ENCODE results near the gene TIMP3. TPM values are rescaled to one million over a fixed set of nuclear protein-coding genes. Genes with fewer than 3 reads are reported as not detected.

TIMP3 gene
- total RNA-seq, 2 donors from 2014 or later, result 149 to 280 TPM

GRCh38 chr22:32839831-32840584 lies 38.5 kb downstream of the TIMP3 start:
- Histone ChIP-seq H3K27ac (no peak overlapping the region), H3K4me3 (no peak overlapping the region), H3K9me3 (no peaks in the 10 kb centered on the region), H3K27me3 (no peaks in the 10 kb centered on the region), H3K36me3 (replicated peaks in 1 of 2; ENCODE audit: insufficient read depth in 1 of 2, low read depth in 2 of 2) (no peaks in the 10 kb centered on the region), H3K4me1 (peaks cover 5% of the 10 kb centered on the region)
- intact Hi-C loops (cut with DNase I), result no loop called here
- WGBS, 2 donors, result 31 to 42% methylated on average over 12 to 14 of the region's 14 CpGs
- ATAC-seq, result no peak
- no peak for DNase-seq
- no peak for TF ChIP-seq POLR2A (IDR thresholded peaks at IDR 0.05)
- TF ChIP-seq CTCF (IDR thresholded peaks at IDR 0.05), result no peak

- H3K9me3 ChIP-seq, result no peaks in the 10 kb centered on the region
- no peaks in the 10 kb centered on the region for H3K36me3 ChIP-seq (replicated peaks in 1 of 2; ENCODE audit: insufficient read depth in 1 of 2, low read depth in 2 of 2)
- ATAC-seq (no peak), DNase-seq (no peak)
- H3K27ac ChIP-seq, result no peak overlapping the region
- H3K4me3 ChIP-seq, result no peak overlapping the region
- intact Hi-C loops (cut with DNase I), result no loop called here
- TF ChIP-seq POLR2A (IDR thresholded peaks at IDR 0.05) (no peak), CTCF (IDR thresholded peaks at IDR 0.05) (no peak)
- 31 to 45% methylated on average over 6 of the region's 6 CpGs for WGBS, 2 donors
- peaks cover 5% of the 10 kb centered on the region for H3K4me1 ChIP-seq
- no peaks in the 10 kb centered on the region for H3K27me3 ChIP-seq
Measured at GRCh38 chr22:32841175-32841574, 39.7 kb downstream of the TIMP3 start.

- H3K4me1 ChIP-seq, result peaks cover 5% of the 10 kb centered on the region
- peaks cover 0 to 3% of the 10 kb centered on the region in 2 donors for H3K27me3 ChIP-seq
- H3K27ac ChIP-seq, result no peak overlapping the region
- ATAC-seq, result no peak
- WGBS, 2 donors, result 68 to 70% methylated on average over 4 of the region's 4 CpGs
- intact Hi-C loops (cut with DNase I), result no loop called here
- no peaks in the 10 kb centered on the region for H3K9me3 ChIP-seq
- H3K4me3 ChIP-seq, result no peak overlapping the region
- DNase-seq, result no peak
- TF ChIP-seq POLR2A (IDR thresholded peaks at IDR 0.05) (no peak), CTCF (IDR thresholded peaks at IDR 0.05) (no peak)
- H3K36me3 ChIP-seq (replicated peaks in 1 of 2; ENCODE audit: insufficient read depth in 1 of 2, low read depth in 2 of 2), result no peaks in the 10 kb centered on the region
Measured at GRCh38 chr22:32842486-32842885, 41.0 kb downstream of the TIMP3 start.

GRCh38 chr22:32843300-32843699 lies 41.8 kb downstream of the TIMP3 start:
- TF ChIP-seq POLR2A (IDR thresholded peaks at IDR 0.05) (no peak), CTCF (IDR thresholded peaks at IDR 0.05) (no peak)
- ATAC-seq (no peak), DNase-seq (no peak)
- H3K27me3 ChIP-seq, result peaks cover 0 to 3% of the 10 kb centered on the region in 2 donors
- H3K4me3 ChIP-seq, result no peak overlapping the region
- no peaks in the 10 kb centered on the region for H3K36me3 ChIP-seq (replicated peaks in 1 of 2; ENCODE audit: insufficient read depth in 1 of 2, low read depth in 2 of 2)
- H3K27ac ChIP-seq, result no peak overlapping the region
- intact Hi-C loops (cut with DNase I), result no loop called here
- peaks cover 5% of the 10 kb centered on the region for H3K4me1 ChIP-seq
- H3K9me3 ChIP-seq, result no peaks in the 10 kb centered on the region
- WGBS, 2 donors, result 62 to 70% methylated on average over 7 to 8 of the region's 8 CpGs

GRCh38 chr22:32844251-32844650 lies 42.7 kb downstream of the TIMP3 start:
- 63 to 86% methylated on average over 1 of the region's 1 CpG for WGBS, 2 donors
- Histone ChIP-seq H3K9me3 (no peaks in the 10 kb centered on the region), H3K27ac (no peak overlapping the region), H3K4me1 (peaks cover 5% of the 10 kb centered on the region), H3K36me3 (replicated peaks in 1 of 2; ENCODE audit: insufficient read depth in 1 of 2, low read depth in 2 of 2) (no peaks in the 10 kb centered on the region), H3K4me3 (no peak overlapping the region), H3K27me3 (peaks cover 0 to 3% of the 10 kb centered on the region in 2 donors)
- ATAC-seq (no peak), DNase-seq (no peak)
- TF ChIP-seq POLR2A (IDR thresholded peaks at IDR 0.05) (no peak), CTCF (IDR thresholded peaks at IDR 0.05) (no peak)
- intact Hi-C loops (cut with DNase I), result no loop called here

Measured in body of pancreas (tissue), 4 donors.